Measurements from ENCODE around the gene INPP5E. TPM values are rescaled to one million over a fixed set of nuclear protein-coding genes. Genes with fewer than 3 reads are reported as not detected.

The INPP5E gene
- polyA plus RNA-seq, 4 donors, result 5.7 to 9.6 (median 7.3) TPM

DNA sequence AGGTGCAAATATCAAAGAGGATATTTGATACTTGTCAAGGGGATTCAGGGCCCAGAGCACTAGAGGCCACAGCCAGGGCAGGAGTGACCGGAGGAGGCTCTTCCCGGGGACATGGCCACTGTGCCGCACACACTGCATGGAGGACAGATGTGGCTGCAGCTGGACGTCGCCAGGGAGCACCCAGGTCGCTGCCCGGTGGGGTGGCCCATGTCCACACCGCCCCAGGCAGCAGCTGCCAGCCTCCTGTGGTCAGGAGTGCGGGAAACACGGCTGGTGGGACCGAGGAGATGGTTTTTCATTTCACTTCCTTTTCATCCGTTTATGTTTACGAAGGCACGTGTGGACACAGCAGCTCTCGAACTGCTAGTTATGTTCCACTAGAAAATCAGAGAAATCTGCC is 28.1 kb upstream of the INPP5E start:
- WGBS, 3 donors, result 89 to 93% (median 90%) methylated on average over 15 of the region's 15 CpGs
- Histone ChIP-seq H3K9me3 (ENCODE audit: control insufficient read depth in 2 of 2, insufficient read depth in 1 of 2, low read depth in 1 of 2, low read length in 1 of 2) (no peaks in the 10 kb centered on the region), H3K4me3 (ENCODE audit: low read depth in 1 of 3, low read length in 3 of 3) (no peak overlapping the region), H3K4me1 (ENCODE audit: control insufficient read depth in 3 of 3, insufficient read depth in 2 of 3, low read depth in 1 of 3, low read length in 2 of 3) (no peaks in the 10 kb centered on the region), H3K27ac (ENCODE audit: low read depth in 1 of 3, low read length in 2 of 3) (no peak overlapping the region), H3K36me3 (ENCODE audit: control insufficient read depth in 3 of 3, insufficient read depth in 2 of 3, low read depth in 1 of 3, low read length in 3 of 3) (peaks cover 28 to 95% (median 37%) of the 10 kb centered on the region in 3 donors), H3K27me3 (ENCODE audit: control insufficient read depth in 3 of 3, insufficient read depth in 3 of 3, low read length in 3 of 3) (no peaks in the 10 kb centered on the region)
- DNase-seq (no peak), FAIRE-seq (no peak)

DNA sequence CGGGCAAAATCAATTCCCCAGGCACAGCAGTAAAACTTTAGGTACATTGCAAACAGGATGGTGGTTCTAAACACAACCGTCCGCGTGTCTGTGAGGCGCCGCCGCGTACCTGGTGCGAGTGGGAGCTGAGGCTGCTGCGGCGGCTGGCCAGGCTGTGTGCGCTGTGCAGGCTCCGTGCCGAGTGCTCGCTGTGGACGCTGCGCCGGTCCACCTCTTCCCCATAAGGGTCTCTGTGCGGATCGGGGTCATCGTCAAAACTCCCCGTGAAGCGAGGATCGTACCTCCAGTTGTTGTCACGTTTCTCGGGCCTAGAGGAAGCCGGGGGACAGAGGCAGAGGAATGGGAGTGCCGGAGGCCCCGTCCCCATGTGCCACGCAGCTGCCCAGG is 26.5 kb upstream of the INPP5E start:
- no peak overlapping the region for H3K4me3 ChIP-seq (ENCODE audit: low read depth in 1 of 3, low read length in 3 of 3)
- H3K27ac ChIP-seq (ENCODE audit: low read depth in 1 of 3, low read length in 2 of 3), result no peak overlapping the region
- H3K36me3 ChIP-seq (ENCODE audit: control insufficient read depth in 3 of 3, insufficient read depth in 2 of 3, low read depth in 1 of 3, low read length in 3 of 3), result peaks cover 28 to 95% (median 38%) of the 10 kb centered on the region in 3 donors
- H3K4me1 ChIP-seq (ENCODE audit: control insufficient read depth in 3 of 3, insufficient read depth in 2 of 3, low read depth in 1 of 3, low read length in 2 of 3), result no peaks in the 10 kb centered on the region
- DNase-seq, result no peak
- H3K27me3 ChIP-seq (ENCODE audit: control insufficient read depth in 3 of 3, insufficient read depth in 3 of 3, low read length in 3 of 3), result no peaks in the 10 kb centered on the region
- FAIRE-seq, result no peak
- whole genome bisulfite sequencing, 3 donors, result 97% methylated on average over 30 of the region's 30 CpGs
- H3K9me3 ChIP-seq (ENCODE audit: control insufficient read depth in 2 of 2, insufficient read depth in 1 of 2, low read depth in 1 of 2, low read length in 1 of 2), result no peaks in the 10 kb centered on the region

DNA sequence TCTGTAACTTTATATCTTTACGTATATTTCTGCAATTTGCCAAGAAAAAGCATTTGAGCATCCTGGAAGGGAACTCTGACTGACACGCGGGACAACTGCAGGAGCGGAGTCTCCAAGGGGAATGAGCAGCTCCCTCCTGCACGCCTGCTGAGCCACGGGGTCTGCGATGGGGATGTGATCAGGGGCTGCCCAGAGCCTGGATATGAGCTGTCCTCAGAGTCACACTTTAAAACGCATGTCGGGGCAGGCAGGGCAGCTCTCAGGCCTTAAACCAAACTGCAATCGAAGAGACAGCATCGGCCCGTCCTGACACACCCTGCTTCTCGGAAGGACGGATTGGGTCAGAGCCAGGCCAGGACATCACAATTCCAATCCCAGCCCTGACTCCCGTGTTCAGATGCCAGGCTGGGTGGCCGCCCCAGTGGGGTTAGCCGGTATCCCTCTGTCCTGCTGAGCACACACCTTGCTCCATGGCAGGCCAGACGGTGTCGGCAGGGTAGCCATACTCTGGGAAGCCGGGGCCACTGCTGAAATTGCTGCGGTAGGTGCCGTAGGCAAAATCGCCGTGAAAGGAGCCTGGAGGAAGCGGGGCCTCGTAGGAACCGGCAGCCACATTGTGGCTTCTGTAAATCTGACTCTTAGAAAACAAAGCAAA is 26.0 kb upstream of the INPP5E start:
- DNase-seq (no peak), FAIRE-seq (no peak)
- Histone ChIP-seq H3K36me3 (ENCODE audit: control insufficient read depth in 3 of 3, insufficient read depth in 2 of 3, low read depth in 1 of 3, low read length in 3 of 3) (peaks cover 29 to 95% (median 40%) of the 10 kb centered on the region in 3 donors), H3K9me3 (ENCODE audit: control insufficient read depth in 2 of 2, insufficient read depth in 1 of 2, low read depth in 1 of 2, low read length in 1 of 2) (no peaks in the 10 kb centered on the region), H3K4me3 (ENCODE audit: low read depth in 1 of 3, low read length in 3 of 3) (no peak overlapping the region), H3K27ac (ENCODE audit: low read depth in 1 of 3, low read length in 2 of 3) (no peak overlapping the region), H3K27me3 (ENCODE audit: control insufficient read depth in 3 of 3, insufficient read depth in 3 of 3, low read length in 3 of 3) (no peaks in the 10 kb centered on the region), H3K4me1 (ENCODE audit: control insufficient read depth in 3 of 3, insufficient read depth in 2 of 3, low read depth in 1 of 3, low read length in 2 of 3) (no peaks in the 10 kb centered on the region)
- 95 to 97% (median 97%) methylated on average over 22 to 27 of the region's 27 CpGs for WGBS, 3 donors

DNA sequence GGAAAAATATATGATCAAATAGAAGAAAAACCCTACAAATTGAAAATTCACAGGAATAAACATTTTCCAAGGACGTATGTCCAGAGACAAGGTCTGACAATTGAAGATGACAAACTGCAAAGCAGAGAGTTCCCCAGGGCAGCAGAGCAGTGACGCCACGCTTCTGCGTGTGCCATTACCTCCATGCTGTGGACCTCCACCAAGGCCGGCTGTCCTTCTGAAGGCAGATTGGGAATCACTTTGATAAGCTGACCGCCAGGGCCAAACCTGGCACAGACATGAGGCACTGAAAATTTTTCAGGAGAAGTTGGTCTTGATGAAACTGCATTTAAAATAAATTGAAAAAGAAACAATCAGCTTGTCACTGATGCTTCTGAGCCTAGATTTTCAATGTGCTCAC is 24.6 kb upstream of the INPP5E start:
- FAIRE-seq (no peak), DNase-seq (no peak)
- Histone ChIP-seq H3K27me3 (ENCODE audit: control insufficient read depth in 3 of 3, insufficient read depth in 3 of 3, low read length in 3 of 3) (no peaks in the 10 kb centered on the region), H3K27ac (ENCODE audit: low read depth in 1 of 3, low read length in 2 of 3) (no peak overlapping the region), H3K36me3 (ENCODE audit: control insufficient read depth in 3 of 3, insufficient read depth in 2 of 3, low read depth in 1 of 3, low read length in 3 of 3) (peaks cover 26 to 93% (median 38%) of the 10 kb centered on the region in 3 donors), H3K9me3 (ENCODE audit: control insufficient read depth in 2 of 2, insufficient read depth in 1 of 2, low read depth in 1 of 2, low read length in 1 of 2) (no peaks in the 10 kb centered on the region), H3K4me3 (ENCODE audit: low read depth in 1 of 3, low read length in 3 of 3) (no peak overlapping the region), H3K4me1 (ENCODE audit: control insufficient read depth in 3 of 3, insufficient read depth in 2 of 3, low read depth in 1 of 3, low read length in 2 of 3) (no peaks in the 10 kb centered on the region)
- WGBS, 3 donors, result 94 to 96% (median 95%) methylated on average over 6 of the region's 6 CpGs

DNA sequence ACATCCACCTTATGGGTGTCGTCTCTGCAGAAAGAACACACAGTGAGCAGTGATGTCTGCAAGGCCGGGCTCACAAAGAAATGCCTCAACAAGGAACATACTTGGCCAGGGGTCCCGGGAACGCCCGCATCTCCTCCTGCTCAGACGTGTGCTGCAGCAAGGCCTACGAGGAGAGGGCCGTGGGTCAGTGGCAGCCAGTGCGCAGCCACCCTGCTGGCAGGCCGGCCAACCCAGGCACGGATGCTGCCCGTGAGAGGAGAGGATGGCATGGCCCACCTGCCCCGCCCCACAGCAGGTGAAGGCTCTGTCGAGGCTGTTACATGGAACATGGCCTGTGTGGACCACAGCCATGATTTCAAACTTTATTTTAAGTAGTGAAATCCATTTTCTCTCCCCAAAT is 23.9 kb upstream of the INPP5E start:
- Histone ChIP-seq H3K9me3 (ENCODE audit: control insufficient read depth in 2 of 2, insufficient read depth in 1 of 2, low read depth in 1 of 2, low read length in 1 of 2) (no peaks in the 10 kb centered on the region), H3K27ac (ENCODE audit: low read depth in 1 of 3, low read length in 2 of 3) (no peak overlapping the region), H3K36me3 (ENCODE audit: control insufficient read depth in 3 of 3, insufficient read depth in 2 of 3, low read depth in 1 of 3, low read length in 3 of 3) (peaks cover 33 to 93% (median 38%) of the 10 kb centered on the region in 3 donors), H3K4me3 (ENCODE audit: low read depth in 1 of 3, low read length in 3 of 3) (no peak overlapping the region), H3K4me1 (ENCODE audit: control insufficient read depth in 3 of 3, insufficient read depth in 2 of 3, low read depth in 1 of 3, low read length in 2 of 3) (no peaks in the 10 kb centered on the region), H3K27me3 (ENCODE audit: control insufficient read depth in 3 of 3, insufficient read depth in 3 of 3, low read length in 3 of 3) (no peaks in the 10 kb centered on the region)
- 94 to 96% (median 94%) methylated on average over 14 of the region's 14 CpGs for whole genome bisulfite sequencing, 3 donors
- no peak for FAIRE-seq
- no peak for DNase-seq

DNA sequence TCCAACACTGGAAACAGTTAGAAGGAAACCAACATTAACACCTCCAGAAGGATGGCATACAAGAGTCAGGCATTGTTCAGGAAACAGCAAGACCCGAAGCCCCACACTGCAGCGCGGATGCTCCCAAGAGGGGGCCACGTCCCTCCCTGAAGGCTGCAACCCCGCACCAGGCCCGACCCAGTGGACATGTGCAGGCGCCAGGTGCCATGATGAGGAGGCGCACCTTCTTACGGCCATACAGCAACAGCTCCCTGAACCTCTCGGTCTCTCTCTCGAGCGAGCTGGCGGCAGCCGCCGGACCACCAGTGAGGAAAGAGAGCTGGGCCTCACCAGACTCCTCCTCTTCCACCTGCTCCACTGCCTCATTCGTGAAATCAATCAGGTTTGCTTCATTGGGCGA is 23.0 kb upstream of the INPP5E start:
- 93 to 96% (median 96%) methylated on average over 17 of the region's 17 CpGs for WGBS, 3 donors
- Histone ChIP-seq H3K4me3 (ENCODE audit: low read depth in 1 of 3, low read length in 3 of 3) (no peak overlapping the region), H3K9me3 (ENCODE audit: control insufficient read depth in 2 of 2, insufficient read depth in 1 of 2, low read depth in 1 of 2, low read length in 1 of 2) (no peaks in the 10 kb centered on the region), H3K36me3 (ENCODE audit: control insufficient read depth in 3 of 3, insufficient read depth in 2 of 3, low read depth in 1 of 3, low read length in 3 of 3) (peaks cover 29 to 96% (median 37%) of the 10 kb centered on the region in 3 donors), H3K27me3 (ENCODE audit: control insufficient read depth in 3 of 3, insufficient read depth in 3 of 3, low read length in 3 of 3) (no peaks in the 10 kb centered on the region), H3K4me1 (ENCODE audit: control insufficient read depth in 3 of 3, insufficient read depth in 2 of 3, low read depth in 1 of 3, low read length in 2 of 3) (no peaks in the 10 kb centered on the region), H3K27ac (ENCODE audit: low read depth in 1 of 3, low read length in 2 of 3) (no peak overlapping the region)
- no peak for FAIRE-seq
- DNase-seq, result no peak

DNA sequence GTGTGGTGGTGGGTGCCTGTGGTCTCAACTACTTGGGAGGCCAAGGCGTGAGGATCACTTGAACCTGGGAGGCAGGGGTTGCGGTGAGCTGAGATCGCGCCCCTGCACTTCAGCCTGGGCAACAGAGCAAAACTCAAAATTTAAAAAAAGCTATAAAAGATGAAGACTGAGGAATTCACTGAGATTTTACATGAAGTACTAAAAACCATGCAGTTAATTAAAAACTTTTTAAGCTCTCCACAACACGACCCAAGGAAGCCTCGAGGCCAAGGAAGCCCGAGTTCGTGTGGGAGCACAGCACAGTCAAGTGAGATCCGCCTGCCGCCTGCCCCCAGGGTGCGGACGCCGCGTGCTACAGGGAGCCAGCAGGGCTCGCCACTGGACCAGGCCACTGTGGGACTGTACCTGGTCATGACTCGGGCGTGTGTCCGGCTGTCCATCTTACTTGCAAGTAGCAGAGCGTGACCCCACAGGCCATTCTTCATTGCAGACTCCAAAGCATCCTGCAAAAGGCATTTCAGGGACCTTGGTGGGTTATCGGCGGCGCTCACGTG is 21.2 kb upstream of the INPP5E start:
- DNase-seq (no peak), FAIRE-seq (no peak)
- Histone ChIP-seq H3K27ac (ENCODE audit: low read depth in 1 of 3, low read length in 2 of 3) (no peak overlapping the region), H3K9me3 (ENCODE audit: control insufficient read depth in 2 of 2, insufficient read depth in 1 of 2, low read depth in 1 of 2, low read length in 1 of 2) (no peaks in the 10 kb centered on the region), H3K4me3 (ENCODE audit: low read depth in 1 of 3, low read length in 3 of 3) (no peak overlapping the region), H3K4me1 (ENCODE audit: control insufficient read depth in 3 of 3, insufficient read depth in 2 of 3, low read depth in 1 of 3, low read length in 2 of 3) (no peaks in the 10 kb centered on the region), H3K36me3 (ENCODE audit: control insufficient read depth in 3 of 3, insufficient read depth in 2 of 3, low read depth in 1 of 3, low read length in 3 of 3) (peaks cover 41 to 97% (median 47%) of the 10 kb centered on the region in 3 donors), H3K27me3 (ENCODE audit: control insufficient read depth in 3 of 3, insufficient read depth in 3 of 3, low read length in 3 of 3) (no peaks in the 10 kb centered on the region)
- WGBS, 3 donors, result 96 to 97% (median 97%) methylated on average over 23 of the region's 23 CpGs

DNA sequence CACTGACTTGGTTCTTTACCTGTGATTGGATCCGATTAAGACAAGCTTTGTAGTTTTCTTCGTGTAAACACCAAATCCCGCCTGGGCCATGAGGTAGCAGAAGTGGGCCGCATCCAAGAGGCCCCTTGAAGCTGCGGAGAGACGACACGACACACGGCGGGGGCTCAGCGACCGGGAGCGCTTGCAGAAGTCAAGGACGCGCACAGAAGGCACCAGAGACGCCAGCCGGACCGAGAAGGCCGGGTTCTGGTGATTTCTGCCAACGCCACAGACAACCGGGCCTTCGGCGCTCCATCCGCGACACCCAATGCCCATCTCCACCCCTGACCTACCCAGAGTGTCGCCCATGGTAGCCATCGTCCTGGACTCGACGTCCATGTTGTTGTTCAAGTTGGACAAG is 19.8 kb upstream of the INPP5E start:
- FAIRE-seq, result no peak

DNA sequence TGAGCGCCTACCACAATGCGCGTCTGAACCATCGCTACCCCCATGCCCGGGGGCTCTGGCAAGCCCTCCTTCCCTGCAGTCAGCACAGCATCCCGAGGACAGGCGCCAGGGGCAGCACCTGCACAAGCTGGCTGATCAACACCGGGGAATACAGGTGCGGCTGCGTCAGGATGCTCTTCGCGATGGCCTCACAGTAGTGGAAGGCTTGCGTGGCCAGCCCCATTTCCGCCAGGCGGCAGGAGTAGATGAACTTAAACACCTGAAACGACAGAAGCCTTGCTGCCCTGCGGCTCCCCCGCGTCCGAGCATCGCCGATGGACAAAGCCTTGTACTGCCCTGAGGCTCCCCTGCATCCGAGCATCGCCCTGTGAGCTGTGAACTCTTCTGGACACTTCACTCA is 17.7 kb upstream of the INPP5E start:
- Histone ChIP-seq H3K4me3 (ENCODE audit: low read depth in 1 of 3, low read length in 3 of 3) (no peak overlapping the region), H3K4me1 (ENCODE audit: control insufficient read depth in 3 of 3, insufficient read depth in 2 of 3, low read depth in 1 of 3, low read length in 2 of 3) (no peaks in the 10 kb centered on the region), H3K9me3 (ENCODE audit: control insufficient read depth in 2 of 2, insufficient read depth in 1 of 2, low read depth in 1 of 2, low read length in 1 of 2) (no peaks in the 10 kb centered on the region), H3K36me3 (ENCODE audit: control insufficient read depth in 3 of 3, insufficient read depth in 2 of 3, low read depth in 1 of 3, low read length in 3 of 3) (peaks cover 38 to 89% (median 45%) of the 10 kb centered on the region in 3 donors), H3K27ac (ENCODE audit: low read depth in 1 of 3, low read length in 2 of 3) (no peak overlapping the region), H3K27me3 (ENCODE audit: control insufficient read depth in 3 of 3, insufficient read depth in 3 of 3, low read length in 3 of 3) (no peaks in the 10 kb centered on the region)
- DNase-seq, result no peak
- WGBS, 3 donors, result 96 to 98% (median 97%) methylated on average over 24 of the region's 24 CpGs
- FAIRE-seq, result no peak

More for the DNA sequence above, 19.8 kb upstream of the INPP5E start:
- DNase-seq, result no peak
- H3K36me3 ChIP-seq (ENCODE audit: control insufficient read depth in 3 of 3, insufficient read depth in 2 of 3, low read depth in 1 of 3, low read length in 3 of 3), result peaks cover 42 to 97% (median 47%) of the 10 kb centered on the region in 3 donors
- no peak overlapping the region for H3K4me3 ChIP-seq (ENCODE audit: low read depth in 1 of 3, low read length in 3 of 3)
- WGBS, 3 donors, result 94 to 97% (median 97%) methylated on average over 28 of the region's 28 CpGs
- no peaks in the 10 kb centered on the region for H3K4me1 ChIP-seq (ENCODE audit: control insufficient read depth in 3 of 3, insufficient read depth in 2 of 3, low read depth in 1 of 3, low read length in 2 of 3)
- H3K27me3 ChIP-seq (ENCODE audit: control insufficient read depth in 3 of 3, insufficient read depth in 3 of 3, low read length in 3 of 3), result no peaks in the 10 kb centered on the region
- no peak overlapping the region for H3K27ac ChIP-seq (ENCODE audit: low read depth in 1 of 3, low read length in 2 of 3)
- H3K9me3 ChIP-seq (ENCODE audit: control insufficient read depth in 2 of 2, insufficient read depth in 1 of 2, low read depth in 1 of 2, low read length in 1 of 2), result no peaks in the 10 kb centered on the region

Measured in small intestine (tissue), 7 donors.